GM18508 (cell line): Measurements from ENCODE around the gene AOPEP.

Source experiments
- ATAC-seq: cut with Tn5 transposase; IDR thresholded peaks from one replicate; pipeline ENCODE4 v1.9.1; 2021; ENCODE audit warnings: moderate number of reproducible peaks; ENCODE audit not compliant: insufficient read depth, unreplicated experiment

AOPEP gene

DNA sequence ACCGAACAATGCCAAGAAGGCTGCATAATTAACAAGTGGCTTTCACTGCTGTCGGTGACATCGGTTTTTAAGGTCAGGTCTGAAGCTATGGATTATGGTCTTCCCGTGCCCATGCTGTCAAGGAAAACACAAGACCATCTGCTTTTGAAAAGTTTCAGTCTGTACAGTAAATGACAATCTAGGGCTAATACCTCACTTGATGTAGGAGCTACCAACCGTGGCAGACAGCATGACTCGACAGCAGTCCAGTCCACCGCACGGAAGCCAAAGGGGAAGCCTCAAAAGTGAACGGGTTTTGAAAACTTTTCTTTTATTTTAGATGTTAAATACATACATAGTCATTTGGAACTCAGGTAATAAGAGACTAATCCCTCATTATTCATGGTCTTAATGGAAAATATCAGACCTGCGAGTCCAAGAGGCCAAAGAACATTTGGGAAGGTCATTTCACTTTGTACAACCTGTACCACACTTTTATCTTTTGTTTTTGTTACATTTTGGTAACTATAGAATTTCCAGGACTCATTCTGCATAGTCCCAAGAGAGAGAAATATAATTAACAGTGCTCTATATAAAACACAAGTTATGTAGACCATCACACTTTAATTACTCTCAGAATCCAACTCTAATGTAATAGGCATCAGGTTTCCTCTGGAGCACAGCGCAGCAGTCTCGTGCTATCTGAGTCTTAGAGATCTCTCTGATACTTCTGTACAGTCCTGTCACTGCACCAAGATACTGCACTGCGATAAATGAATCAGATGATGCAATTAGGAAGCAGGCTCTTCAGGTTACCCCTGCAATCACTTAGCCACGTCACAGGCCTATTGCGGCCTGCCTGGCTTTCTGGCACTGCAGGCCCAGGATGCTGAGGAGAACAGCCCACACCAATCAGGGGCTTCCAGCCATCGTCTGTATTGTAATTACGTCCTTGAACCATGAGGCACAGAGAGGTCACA, 406.1 kb downstream of the AOPEP start:
- ATAC-seq: no peak

DNA sequence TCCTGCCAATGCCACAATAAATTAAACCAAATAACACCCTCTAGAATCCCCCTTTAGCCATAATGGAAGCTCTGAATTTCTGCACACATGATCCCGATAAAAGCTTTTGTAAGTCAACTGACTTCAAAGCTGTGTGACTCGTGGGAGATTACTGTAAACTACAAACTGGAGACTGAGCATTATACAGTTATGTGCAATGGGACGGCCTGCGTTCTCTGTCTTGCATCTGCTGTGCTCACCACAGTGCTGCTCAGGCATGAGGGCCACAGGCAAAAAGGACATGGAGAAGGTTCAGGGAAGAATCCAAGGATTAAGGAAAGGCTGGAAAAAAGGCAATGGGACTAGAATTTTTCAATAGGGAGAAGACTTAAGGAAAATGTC, 406.8 kb downstream of the AOPEP start:
- no peak for ATAC-seq

DNA sequence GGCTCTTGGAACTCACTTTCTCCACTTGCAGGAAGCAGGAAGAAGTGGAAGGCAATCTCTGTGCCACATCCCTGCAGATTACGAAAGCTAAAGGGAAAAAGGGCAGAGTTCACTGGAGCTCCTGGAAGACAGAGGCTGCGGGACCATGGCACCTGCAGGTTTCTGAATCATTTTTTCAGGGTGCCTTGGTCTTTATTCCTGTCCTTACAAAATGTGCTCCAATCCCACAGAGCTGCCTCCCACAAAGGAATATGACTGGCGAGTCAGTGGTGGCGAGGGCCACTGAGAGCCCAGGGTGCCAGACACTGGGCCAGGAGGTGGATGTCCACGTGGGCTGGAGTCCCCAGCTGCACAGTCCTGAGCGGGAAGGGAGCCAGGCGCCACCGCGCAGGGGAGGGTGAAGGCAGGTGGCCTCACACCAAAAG, 408.0 kb downstream of the AOPEP start:
- ATAC-seq: no peak

DNA sequence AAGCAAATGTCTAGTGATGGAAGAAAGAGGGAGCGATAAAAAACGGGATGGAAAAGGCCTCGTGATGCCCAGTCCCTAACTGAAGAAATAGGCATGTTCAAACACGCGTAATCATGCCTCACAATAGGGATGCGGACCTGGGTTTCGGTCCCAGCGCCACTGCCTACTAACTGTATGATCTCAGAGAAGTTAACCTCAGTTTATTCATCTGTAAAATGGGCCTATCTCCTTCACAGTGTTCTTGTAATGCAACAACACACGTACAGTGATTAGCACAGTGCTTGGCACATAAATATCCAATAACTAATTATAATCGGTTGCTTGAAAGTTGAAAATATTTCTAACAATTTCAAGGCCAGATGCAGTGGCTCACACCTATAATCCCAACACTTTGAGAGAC, 409.3 kb downstream of the AOPEP start:
- ATAC-seq: no peak
